ENCODE data around the gene AKAP17A.
"Not testable (repeated sequence)": the region's sequence is repeated elsewhere in the genome, so short reads cannot be mapped to it uniquely, and the experiment has no call there.

AKAP17A gene, protein sequence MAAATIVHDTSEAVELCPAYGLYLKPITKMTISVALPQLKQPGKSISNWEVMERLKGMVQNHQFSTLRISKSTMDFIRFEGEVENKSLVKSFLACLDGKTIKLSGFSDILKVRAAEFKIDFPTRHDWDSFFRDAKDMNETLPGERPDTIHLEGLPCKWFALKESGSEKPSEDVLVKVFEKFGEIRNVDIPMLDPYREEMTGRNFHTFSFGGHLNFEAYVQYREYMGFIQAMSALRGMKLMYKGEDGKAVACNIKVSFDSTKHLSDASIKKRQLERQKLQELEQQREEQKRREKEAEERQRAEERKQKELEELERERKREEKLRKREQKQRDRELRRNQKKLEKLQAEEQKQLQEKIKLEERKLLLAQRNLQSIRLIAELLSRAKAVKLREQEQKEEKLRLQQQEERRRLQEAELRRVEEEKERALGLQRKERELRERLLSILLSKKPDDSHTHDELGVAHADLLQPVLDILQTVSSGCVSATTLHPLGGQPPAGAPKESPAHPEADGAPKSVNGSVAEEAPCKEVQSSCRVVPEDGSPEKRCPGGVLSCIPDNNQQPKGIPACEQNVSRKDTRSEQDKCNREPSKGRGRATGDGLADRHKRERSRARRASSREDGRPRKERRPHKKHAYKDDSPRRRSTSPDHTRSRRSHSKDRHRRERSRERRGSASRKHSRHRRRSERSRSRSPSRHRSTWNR

DNA sequence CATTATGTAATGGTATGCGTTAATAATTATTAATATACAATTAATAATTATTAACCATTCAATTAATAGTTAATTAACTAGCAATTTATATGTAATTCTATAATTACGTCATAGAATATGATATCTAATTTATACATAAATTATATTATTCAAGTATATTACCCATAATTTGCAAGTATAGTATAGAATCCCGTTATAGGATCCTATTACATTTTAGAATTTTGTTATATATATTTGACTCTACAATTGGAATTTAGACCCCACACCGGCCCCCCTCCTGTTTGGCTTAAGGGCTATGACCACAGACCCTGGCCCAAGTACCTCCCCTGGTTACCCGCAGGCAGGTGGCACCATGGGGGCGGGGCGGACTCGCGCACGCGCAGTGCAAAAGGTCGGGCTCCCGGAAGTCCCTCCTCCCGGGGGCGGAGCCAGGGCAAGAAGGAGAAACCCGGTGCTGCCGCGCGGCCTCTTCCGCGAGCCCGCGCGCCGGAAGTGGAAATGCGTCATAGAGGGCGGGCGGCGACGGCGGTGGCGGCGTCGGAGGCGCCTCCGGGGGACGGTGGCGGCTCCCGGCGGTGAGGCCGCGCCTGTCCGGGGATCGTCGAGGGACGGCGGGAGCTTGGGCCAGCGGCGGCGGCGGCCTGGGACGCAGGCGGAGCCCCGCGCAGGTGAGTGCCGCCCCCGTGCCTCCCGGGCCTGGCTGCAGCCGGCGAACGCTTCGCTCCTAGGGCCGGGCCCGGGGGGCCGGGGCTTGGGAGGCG, at the start of gene AKAP17A:
AKAP17A (plus strand) TSS at position 503 of the 761 bp plus-strand sequence. CDS start 1,859 bp downstream, outside the sequence.
- peak; percentile 80 for DNase-seq

DNA sequence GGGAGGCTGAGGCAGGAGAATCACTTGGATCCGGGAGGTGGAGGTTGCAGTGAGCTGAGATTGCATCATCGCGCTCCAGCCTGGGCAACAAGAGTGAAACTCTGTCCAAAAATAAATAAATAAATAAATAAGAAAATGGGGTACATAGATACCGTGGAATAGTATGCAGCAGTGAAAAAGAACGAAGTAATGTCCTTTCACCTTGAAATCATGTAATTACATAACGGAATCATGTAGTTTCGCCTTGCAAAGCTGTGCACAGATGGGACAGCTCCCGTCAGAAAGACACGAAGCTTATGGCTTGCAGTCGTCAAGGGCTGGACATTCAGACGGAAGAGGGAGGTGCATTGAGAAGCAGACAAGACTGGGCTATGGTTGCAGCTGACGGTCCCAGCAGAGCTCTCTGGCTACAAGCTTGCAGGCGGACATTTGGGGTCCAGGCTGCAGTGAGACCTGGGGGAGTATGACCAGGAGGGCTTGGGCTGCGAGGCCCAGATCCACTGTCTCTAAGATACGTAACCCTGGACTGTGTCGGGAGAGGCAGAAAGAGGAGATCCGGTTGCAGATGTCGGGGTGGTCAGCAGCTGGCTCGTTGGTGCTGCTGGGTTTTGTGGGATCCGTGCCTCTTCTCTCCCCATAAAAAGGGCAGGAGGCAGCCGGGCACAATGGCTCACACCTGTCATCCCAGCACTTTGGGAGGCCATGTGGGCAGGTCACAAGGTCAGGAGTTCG, 48.2 kb upstream of the AKAP17A start:
- DNase-seq: no peak

DNA sequence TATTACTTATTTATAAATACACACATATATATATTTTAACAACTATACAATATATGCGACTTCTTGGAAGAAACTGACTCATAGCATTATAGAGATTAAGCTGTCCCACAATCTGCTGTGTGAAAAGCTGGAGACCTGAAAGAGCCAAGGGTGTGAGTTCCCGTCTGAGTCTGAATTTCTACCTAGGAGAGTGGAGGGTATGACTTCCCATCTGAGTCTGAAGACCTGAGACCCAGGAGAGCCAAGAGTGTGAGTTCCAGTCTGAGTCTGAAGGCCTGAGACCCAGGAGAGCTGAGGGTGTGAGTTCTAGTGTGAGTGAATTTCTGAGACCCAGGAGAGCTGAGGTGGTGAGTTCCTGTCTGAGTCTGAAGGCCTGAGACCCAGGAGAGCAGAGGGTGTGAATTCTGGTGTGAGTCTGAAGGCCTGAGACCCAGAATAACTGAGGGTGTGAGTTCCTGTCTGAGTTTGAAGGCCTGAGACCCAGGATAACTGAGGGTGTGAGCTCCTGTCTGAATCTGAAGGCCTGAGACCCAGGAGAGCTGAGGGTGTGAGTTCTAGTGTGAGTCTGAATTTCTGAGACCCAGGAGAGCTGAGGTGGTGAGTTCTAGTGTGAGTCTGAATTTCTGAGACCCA, 45.5 kb upstream of the AKAP17A start:
- no peak for DNase-seq

DNA sequence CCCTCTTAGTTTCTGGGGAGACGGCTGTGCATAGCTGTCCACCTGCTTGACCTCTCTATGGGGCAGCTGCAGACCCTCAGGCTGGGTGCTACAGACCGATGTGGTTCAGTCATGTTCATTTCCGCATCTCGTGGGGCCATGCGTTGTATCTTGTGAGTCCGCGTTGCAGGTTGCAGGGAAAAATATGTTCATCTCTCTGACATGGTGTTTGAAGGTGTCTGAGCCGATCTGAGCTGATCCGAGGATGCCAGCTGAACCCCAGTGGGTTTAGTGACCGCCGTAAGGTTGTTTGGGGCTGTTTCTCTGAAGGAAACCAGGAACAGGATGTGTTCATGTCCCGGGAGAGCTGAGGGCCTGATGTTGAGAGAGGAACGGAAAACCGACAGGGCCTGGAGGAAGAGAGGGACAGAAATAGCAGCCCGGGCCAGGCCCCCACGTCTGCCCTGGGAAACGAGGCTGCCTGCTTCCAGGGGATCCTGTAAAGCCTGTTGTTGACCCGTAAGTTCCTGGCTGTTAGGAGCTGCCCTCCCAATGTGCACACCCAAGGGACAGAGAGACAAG, 44.6 kb upstream of the AKAP17A start:
- DNase-seq: no peak

DNA sequence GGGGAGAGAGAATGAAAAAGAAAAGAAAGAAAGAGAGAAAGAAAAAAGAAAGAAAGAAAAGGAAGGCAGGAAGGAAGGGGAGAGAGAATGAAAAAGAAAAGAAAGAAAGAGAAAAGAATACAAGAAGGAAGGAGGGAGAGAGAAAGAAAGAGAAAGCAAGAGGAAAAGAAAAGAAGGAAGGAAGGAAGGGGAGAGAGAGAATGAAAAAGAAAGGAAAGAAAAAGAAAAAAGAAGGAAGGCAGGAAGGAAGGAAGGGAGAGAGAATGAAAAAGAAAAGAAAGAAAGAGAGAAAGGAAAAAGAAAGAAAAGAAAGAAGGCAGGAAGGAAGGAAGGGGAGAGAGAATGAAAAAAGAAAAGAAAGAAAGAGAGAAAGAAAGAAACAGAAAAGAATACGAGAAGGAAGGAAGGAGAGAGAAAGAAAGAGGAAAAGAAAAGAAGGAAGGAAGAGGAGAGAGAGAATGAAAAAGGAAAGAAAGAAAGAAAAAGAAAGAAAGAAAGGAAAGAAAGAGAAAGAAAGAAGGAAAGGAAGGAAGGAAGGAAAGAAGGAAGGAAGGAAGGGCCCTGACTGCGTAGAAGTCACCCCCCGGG, 39.4 kb upstream of the AKAP17A start:
- DNase-seq: no peak

DNA sequence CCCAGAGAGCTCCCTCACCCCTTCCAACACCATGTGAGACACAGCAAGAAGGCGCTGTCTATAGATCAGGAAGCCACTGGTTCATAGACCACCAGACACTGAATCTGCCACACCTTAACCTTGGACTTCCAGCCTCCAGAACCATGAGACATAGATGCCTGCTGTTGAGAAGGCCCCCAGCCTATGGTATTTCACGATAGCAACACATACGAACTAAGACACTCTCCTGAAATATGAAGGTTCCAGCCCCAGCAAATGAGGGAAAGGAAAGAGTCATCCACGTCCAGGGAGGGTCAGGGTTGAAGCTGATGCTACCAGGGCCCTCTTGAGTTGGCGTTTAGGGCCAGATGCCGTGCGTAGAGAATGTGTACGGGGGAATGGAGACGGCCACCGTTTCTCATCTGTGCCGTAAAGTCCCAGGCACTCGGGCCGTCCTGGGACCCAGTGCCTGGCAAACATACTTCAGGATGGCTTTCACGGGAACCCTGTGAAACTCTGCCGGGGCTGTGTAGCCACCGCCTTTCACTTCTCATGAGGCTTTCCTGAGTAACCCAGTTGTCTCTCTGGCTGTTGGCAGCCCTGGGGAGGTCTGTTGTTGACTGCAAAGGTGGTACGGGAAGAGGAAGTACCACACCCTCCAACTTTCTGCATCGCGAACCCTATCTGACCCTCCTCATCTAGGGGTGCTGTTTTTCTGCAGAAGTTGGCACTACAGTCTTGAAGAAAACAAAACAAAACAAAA, 36.8 kb upstream of the AKAP17A start:
- no peak for DNase-seq

DNA sequence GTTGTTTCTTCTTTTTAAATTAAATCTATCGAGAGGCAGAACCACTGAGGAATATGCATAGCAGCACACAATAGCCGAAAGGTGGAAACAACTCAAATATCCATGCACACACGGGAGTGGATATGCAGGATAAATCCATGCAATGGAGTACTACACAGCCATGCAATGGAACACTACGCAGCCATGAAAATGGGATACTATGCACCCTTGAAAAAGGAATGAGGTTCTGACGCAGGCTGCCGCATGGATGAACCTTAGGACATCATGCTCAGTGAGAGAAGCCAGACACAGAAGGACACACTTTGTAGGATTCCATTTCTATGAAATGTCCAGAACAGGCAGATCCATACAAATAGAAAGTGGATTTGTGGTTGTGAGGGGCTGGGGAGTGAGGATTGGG, 36.0 kb upstream of the AKAP17A start:
- no peak for DNase-seq

DNA sequence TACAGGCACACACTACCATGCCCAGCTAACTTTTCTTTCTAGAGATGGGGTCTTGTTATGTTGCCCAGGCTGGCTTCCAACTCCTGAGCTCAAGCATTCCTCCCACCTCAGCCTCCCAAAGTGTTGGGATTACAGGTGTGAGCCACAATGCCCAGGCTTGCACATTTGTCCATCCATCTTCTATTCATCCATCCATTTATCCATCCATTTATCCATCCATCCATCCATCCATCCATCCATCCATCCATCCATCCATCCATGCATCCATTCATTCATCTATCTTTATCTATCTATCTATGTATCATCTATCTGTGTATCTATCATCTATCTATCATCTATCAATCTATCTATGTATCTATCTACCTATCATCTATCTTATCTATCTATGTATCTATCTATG, 34.0 kb upstream of the AKAP17A start:
- not testable (repeated sequence) for DNase-seq

DNA sequence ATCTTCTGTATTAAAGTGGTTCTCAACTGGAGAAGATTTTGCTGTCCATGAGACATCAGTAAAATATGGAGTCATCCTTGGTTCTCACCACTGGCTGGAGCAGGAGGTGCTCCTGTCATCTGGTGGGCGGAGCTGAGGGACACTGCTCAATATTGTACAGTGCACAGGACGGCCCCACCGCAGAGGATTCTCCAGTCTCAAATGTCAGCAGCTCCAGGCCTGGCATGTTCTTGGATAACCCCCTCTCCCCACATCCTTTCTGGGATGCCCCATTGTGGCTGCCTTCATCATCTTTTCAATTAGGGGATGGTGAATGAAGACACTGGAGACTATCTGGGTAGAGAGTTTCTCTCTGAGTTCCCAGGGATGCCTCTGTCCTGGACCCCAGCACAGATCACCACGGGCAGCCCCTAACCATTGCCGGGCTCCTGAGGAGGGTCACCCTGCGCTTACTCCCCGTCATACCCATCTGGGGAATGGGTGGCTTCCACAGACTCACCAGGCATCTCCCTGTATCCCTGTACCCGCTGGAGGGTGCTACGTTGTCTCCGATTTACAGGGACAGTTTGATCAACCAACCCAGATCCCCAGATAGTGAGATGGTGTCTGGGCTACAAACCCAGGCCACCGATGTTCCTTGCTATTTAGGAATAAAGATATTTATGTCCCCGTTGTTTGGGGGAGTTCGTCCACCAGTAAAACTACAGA, 32.5 kb upstream of the AKAP17A start:
- no peak for DNase-seq

DNA sequence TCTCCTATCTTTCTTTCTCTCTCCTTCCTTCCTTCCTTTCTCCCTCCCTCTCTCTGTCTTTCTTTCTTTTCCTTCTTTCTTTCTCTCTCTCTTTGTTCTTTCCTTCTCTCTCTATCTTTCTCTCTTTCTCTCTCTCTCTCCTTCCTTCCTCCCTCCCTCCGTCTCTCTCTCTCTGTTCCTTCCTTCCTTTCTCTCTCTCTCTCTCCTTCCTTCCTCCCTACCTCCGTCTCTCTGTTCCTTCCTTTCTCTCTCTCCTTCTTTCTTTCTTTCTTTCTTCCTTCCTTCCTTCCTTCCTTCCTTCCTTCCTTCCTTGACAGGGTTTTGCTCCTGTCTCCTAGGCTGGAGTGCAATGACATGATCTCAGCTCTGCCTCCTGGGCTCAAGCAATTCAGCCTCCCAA, 30.2 kb upstream of the AKAP17A start:
- no peak for DNase-seq

DNA sequence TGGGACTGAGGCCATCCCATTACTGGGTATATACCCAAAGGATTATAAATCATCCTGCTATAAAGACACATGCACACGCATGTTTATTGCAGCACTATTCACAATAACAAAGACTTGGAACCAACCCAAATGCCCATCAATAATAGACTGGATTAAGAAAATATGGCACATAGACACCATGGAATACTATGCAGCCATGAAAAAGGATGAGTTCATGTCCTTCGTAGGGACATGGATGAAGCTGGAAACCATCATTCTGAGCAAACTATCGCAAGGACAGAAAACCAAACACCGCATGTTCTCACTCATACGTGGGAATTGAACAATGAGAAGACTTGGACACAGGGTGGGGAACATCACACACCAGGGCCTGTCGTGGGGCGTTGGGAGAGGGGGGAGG, 27.3 kb upstream of the AKAP17A start:
- not testable (repeated sequence) for DNase-seq

DNA sequence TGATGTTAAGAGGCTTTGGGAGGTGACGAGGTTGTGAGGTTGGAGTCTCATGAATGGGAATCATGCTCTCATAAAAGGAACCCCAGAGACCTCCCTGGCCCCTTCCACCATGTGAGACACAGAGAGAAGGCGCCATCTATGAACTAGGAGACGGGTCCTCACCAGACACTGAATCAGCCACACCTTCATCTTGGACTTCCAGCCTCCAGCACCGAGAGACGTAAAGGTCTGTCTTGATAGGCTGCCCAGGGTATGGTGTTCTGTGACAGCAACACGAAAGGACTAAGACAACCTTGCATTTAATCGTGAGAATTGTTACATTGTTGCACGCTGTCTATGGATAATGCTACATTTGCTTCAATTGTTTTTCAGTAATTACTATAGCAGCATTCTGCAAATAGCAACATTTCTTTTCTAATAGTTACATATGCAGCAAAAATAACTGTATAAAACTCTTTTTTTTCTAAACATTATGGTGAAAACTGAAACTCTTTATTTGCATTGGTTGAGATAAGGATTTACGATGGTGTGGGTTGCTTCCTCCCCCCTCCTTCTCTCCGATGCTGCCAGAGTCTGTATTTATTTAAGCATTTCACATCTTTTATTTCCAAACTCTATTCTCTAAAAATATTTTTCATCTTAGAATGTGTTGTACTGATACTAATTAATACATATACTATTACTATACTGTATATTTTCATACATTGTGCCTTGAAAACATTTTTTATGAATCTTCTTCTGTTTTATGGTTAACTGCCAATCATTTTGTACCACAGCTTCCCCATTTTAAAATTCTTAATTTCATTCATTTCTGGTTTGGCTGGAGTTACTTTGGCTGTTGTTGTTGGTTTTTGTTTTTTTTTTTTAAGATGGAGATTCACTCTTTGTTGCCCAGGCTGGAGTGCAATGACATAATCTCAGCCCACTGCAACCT, 26.4 kb upstream of the AKAP17A start:
- DNase-seq: no peak

DNA sequence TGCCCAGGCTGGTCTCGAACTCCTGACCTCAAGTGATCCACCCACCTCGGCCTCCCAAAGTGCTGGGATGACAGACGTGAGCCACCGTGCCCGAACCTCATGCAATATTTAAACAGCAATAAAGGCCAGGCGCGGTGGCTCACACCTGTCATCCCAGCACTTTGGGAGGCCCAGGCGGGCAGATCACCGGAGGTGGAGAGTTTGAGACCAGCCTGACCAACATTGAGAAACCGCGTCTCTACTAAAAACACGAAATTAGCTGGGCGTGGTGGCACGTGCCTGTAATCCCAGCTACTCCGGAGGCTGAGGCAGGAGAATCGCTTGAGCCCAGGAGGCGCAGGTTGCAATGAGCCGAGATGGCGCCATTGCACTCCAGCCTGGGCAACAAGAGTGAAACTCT, 17.2 kb upstream of the AKAP17A start:
- DNase-seq: not testable (repeated sequence)

DNA sequence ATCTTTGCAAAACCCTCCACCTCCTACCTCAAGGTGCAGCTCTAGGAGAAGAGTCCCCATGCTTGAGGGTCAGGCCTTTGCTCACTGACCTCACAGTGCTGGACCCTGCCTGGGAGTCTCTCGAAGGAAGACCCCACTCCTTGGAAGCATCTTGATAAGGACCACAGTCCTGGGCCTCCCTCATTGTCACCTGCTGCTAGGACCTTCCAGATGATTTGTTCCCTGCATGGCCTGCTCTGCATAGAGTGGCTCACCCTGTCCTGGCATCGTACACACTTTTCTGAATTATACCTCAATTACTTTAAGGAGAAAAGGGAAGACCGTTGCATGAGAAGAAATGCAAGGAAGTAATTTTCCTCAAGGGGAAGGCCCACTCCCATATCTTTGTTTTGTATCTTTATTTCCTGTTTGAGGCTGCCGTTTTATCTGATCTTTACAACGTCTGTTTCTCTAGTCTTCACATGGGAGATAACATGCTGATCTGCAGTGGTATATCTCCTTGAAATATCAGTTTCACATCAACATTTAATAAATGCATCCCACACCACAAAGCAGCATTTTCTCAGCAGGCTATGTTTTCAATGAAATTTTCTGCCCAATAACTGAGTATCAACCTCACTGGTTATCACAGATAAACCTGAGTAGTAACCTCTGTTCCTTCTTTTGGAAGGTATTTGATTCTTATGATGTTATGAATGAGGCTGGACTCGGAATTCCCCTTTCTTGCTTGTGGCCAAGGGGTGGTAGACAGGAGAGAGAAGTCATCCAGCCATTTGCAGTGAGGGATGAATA, 15.0 kb upstream of the AKAP17A start:
- DNase-seq: no peak

DNA sequence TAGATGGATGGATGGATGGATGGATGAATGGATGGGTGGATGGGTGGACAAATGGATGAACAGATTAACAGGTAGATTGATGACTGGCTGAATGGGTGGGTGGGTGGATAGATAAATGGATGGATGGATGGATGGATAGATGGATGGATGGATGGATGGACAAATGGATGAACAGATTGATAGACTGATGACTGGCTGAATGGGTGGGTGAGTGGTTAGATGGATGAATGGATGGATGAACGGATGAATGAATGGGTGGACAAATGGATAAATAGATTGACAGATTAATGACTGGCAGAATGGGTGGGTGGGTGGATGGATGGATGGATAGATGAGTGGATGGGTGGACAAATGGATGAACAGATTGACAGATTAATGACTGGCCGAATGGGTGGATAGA, 13.6 kb upstream of the AKAP17A start:
- DNase-seq: no peak

DNA sequence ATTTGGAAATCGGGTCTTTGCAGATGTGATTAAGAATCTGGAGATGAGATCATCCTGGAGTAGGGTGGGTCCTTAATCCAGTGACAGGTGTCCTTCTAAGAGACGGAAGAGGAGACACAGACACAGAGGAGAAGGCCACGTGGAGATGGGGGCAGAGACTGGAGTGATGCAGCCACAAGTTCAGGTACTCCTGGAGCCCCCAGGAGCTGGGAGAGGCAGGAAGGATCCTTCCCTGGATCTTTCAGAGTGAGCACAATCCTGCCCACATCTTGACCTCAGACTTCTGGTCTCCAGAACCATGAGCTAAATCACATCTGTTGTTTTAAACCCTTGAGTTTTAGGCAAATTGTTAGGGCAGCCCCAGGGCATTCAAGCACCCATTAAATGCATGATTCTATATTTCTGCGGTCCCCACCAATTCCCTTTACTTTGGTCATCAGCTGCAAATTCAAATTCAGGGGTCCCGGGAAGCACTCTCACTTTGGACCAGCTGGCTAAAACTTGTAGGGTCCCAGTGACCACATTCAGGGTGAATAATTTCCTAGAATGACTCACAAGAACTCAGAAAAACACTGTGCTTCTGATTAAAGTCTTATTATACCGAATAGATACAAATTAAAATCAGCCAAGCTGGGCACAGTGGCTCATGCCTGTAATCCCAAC, 12.8 kb upstream of the AKAP17A start:
- no peak for DNase-seq

DNA sequence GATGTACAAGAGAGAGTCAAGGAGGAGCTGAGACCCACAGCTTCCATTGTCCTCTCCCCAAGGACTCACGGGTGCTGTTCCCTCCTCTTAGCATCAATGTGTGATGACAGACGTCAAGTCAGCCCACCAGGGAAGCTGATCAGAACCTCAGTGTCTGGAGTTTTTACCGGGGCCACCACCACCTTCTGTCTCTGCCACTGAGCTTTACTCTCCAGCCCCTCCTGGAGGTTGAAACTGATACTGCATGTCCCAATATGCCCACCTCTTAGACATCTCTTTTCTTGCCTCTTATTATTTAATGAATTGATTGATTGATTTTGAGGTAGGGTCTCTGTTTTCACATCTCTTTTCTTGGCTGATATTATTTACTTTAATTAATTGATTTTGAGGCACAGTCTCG, 10.3 kb upstream of the AKAP17A start:
- DNase-seq: no peak
